Activated CD8-positive, alpha-beta T cell treated with anti-CD3 and anti-CD28 coated beads, Interleukin-2, amount 10 ng/mL, durations not matched to agents 7 days and 5 days (primary cell): ENCODE data around the gene MOGAT2. TPM values are rescaled to one million over a fixed set of nuclear protein-coding genes. Genes with fewer than 3 reads are reported as not detected.

Experiments used
- ATAC-seq: fragments of 150-1000 bp; cut with Tn5 transposase; one replicate; pipeline ENCODE4 v1.10.0; 2021; ENCODE audit warnings: moderate library complexity
- CTCF ChIA-PET: fragments of 350-600 bp; sonication (Branson Sonifier 250); formaldehyde crosslinking; loops from one replicate; lab custom pipeline; 2021; ENCODE audit warnings: antibody characterized with exemption; lab: Charles Lee
- POLR2A ChIA-PET: fragments of 350-600 bp; sonication (Branson Sonifier 250); formaldehyde crosslinking; loops from one replicate; lab custom pipeline; 2021; ENCODE audit warnings: antibody characterized with exemption; lab: Charles Lee
- DNase-seq: peaks from one replicate; pipeline ENCODE4 v3.0.0-alpha.2; 2020
- H3K27ac Mint-ChIP-seq: one replicate; pipeline ENCODE4 v1.8.0; 2021; ENCODE audit warnings: mild to moderate bottlenecking, mixed read lengths
- H3K27me3 Mint-ChIP-seq: one replicate; pipeline ENCODE4 v1.8.0; 2021; ENCODE audit warnings: low read depth, mixed read lengths
- H3K36me3 Mint-ChIP-seq: one replicate; pipeline ENCODE4 v1.8.0; 2021; ENCODE audit warnings: low read depth, mixed read lengths
- H3K4me1 Mint-ChIP-seq: one replicate; pipeline ENCODE4 v1.8.0; 2021; ENCODE audit warnings: low read depth, mixed read lengths
- H3K4me3 Mint-ChIP-seq: one replicate; pipeline ENCODE4 v1.8.0; 2021; ENCODE audit warnings: mild to moderate bottlenecking, mixed read lengths
- H3K9me3 Mint-ChIP-seq: one replicate; pipeline ENCODE4 v1.8.0; 2022; ENCODE audit warnings: mixed read lengths; ENCODE audit not compliant: insufficient read depth
- total RNA-seq, 2 experiments: library from RNA; stranded (reverse); gene quantifications; one replicate each; pipeline ENCODE4 v1.2.3, GENCODE V29; 2021

The MOGAT2 gene
- total RNA-seq, 2 experiments from 2014 or later, result not detected

DNA sequence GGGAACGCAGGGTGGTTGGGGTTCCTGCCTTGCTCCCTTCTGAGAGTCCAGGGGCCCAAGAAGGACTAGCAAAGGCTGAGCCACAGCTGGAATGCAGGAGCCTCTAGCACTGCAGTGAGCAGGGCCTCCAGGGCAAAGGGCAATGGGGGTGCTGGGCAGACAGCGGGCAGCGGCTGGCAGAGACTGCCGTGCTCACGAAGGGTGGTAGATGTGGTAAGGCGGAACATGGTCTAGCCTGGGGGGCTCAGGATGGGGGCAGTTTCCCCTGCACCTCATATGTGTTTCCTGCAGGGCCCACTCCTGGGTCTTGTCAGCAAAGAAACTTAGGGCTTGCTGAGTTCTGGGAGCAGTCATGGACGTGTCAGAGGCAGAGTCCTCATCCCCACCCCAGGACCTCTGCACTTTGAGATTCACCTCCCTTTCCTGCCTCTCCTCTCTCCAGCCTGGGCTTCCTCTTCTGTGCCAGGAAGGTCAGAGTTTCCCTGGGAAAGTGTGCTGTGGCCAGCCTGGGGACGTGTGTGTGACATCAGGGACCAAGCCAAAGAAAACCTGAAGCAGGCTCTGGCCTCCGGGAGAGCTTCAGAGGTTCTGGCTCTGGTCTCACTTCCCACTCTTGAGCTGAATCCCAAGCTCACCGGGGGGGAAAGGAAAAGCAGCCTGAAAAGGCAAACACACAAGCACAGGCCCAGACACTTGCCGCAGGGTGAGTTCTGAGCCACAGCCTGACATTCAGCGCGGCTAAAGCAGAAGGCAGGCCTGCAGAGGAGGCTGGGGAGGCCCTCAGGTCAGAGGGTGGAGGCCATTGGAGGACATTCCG is 4.4 kb downstream of the MOGAT2 start:
- ChIA-PET POLR2A (no interaction called here), CTCF (interaction anchor here (0.6 to 1.9 kb wide), 5 partner anchors 8 to 430 kb away, joined by 3 to 7 read pairs (median 4); no protein-coding TSS in a partner anchor)
- no peaks in the 10 kb centered on the region for H3K9me3 Mint-ChIP-seq
- peaks cover 3% of the 10 kb centered on the region for H3K27me3 Mint-ChIP-seq
- no peak overlapping the region for H3K4me3 Mint-ChIP-seq
- no peak for ATAC-seq
- peaks cover 2% of the 10 kb centered on the region for H3K4me1 Mint-ChIP-seq
- H3K36me3 Mint-ChIP-seq, result no peaks in the 10 kb centered on the region
- no peak for DNase-seq
- H3K27ac Mint-ChIP-seq, result no peak overlapping the region

DNA sequence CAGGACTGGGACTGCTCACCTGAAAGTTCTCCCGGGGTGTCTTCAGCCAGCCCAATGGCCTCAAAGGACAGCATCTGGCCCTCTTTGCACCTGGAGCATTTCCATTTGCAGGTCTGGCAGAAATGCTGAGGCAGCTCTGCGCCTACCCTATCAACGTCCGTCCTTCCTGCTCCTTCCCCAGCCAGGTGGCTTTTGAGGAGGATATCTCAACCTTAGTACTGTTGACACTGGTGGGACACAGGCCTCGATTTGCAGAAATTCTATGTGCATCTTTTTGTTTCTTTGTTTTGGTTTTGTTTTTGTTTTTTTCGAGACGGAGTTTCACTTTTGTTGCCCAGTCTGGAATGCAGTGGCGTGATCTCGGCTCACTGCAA is 5.0 kb downstream of the MOGAT2 start:
- H3K4me3 Mint-ChIP-seq, result no peak overlapping the region
- no peaks in the 10 kb centered on the region for H3K9me3 Mint-ChIP-seq
- no peak for DNase-seq
- no peaks in the 10 kb centered on the region for H3K36me3 Mint-ChIP-seq
- peaks cover 2% of the 10 kb centered on the region for H3K4me1 Mint-ChIP-seq
- H3K27ac Mint-ChIP-seq, result no peak overlapping the region
- H3K27me3 Mint-ChIP-seq, result no peaks in the 10 kb centered on the region
- no peak for ATAC-seq
- ChIA-PET CTCF (interaction anchor here (0.8 to 1.9 kb wide), 7 partner anchors 8 to 158 kb away, joined by 3 to 8 read pairs (median 4); no protein-coding TSS in a partner anchor), POLR2A (no interaction called here)

DNA sequence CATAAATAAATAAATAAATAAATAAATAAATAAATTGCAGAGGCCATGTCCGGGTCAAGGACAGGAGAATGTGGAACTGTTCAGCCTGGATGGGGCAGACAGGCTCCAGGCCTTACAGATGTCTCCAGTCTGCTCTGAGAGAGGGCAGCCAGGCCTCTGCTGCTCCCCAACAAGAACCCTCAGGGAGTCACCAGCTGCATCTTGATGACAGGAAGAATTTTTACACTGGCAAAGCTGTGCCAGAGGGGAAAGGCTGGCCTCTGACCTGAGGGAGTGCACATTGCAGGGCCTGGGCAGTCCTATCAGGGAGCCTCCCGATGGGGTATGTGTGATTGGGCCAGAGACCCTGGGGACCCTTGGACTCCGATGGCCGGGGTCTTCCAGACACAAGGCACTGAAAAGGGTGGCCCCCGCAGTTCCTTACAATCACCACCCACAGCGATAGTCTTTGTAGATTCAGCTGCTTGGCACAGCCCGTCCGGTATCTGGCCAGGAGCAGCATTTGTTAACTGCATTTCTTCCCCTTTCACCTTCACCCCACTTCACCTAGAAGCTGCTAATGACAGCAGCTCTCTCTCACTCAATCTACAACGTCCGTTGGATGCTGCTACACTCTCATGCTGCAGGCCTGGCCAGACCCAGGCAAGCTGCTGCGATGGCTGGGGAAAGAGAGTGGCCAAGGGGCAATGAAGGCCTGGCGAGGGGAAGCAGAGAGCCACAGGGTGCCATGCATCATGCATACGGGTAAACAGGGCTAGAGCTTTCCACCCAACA is 8.1 kb downstream of the MOGAT2 start:
- DNase-seq, result no peak
- H3K4me3 Mint-ChIP-seq, result no peak overlapping the region
- CTCF ChIA-PET, result interaction anchor here (1.3 kb wide), 1 partner anchor 142 kb away, joined by 5 read pairs; no protein-coding TSS in a partner anchor
- POLR2A ChIA-PET, result interaction anchor here (0.6 kb wide), 1 partner anchor 468 kb away, joined by 3 read pairs; no protein-coding TSS in a partner anchor
- ATAC-seq, result no peak
- no peak overlapping the region for H3K27ac Mint-ChIP-seq
- H3K9me3 Mint-ChIP-seq, result no peaks in the 10 kb centered on the region
- H3K27me3 Mint-ChIP-seq, result no peaks in the 10 kb centered on the region
- H3K4me1 Mint-ChIP-seq, result peaks cover 2% of the 10 kb centered on the region
- no peaks in the 10 kb centered on the region for H3K36me3 Mint-ChIP-seq

DNA sequence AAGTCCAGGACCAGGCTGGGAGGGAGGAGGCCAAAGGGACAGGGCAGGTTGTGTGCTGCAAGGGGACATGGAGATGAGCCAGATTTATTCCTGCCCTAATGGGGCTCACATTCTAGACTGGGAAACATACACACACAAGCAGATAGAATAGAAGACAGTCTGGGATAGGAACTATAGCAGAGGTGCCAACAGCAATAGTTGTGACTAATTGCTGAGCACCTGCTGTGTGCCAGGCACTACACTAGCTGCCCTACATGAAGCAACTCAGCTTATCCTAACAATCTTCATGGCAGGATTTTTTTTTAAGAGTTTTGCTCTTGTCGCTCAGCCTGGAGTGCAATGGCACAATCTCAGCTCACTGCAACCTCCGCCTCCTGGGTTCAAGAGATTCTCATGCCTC is 11.4 kb downstream of the MOGAT2 start:
- Mint-ChIP-seq H3K27me3 (no peaks in the 10 kb centered on the region), H3K4me3 (no peak overlapping the region), H3K27ac (no peak overlapping the region), H3K9me3 (no peaks in the 10 kb centered on the region), H3K4me1 (no peaks in the 10 kb centered on the region), H3K36me3 (no peaks in the 10 kb centered on the region)
- ATAC-seq (no peak), DNase-seq (no peak)
- CTCF ChIA-PET, result no interaction called here
- POLR2A ChIA-PET, result no interaction called here

DNA sequence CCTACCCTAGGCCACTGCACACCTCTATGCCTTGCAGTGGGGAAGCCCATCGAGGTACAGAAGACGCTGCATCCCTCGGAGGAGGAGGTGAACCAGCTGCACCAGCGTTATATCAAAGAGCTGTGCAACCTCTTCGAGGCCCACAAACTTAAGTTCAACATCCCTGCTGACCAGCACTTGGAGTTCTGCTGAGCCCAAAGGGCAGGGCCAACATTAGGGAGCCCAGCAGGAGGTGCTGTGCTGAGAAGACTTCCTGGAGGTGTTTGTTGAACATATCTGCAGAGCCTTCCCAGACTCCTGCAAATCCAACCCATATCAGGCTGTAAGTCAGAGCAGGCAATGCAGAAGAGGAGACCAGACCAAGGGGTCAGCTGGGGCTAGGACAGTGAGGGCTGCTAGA is 13.5 kb downstream of the MOGAT2 start:
- CTCF ChIA-PET, result no interaction called here
- H3K27ac Mint-ChIP-seq, result no peak overlapping the region
- no peak for DNase-seq
- POLR2A ChIA-PET, result no interaction called here
- H3K4me3 Mint-ChIP-seq, result no peak overlapping the region
- ATAC-seq, result no peak
- no peaks in the 10 kb centered on the region for H3K36me3 Mint-ChIP-seq
- H3K9me3 Mint-ChIP-seq, result no peaks in the 10 kb centered on the region
- no peaks in the 10 kb centered on the region for H3K27me3 Mint-ChIP-seq
- H3K4me1 Mint-ChIP-seq, result no peaks in the 10 kb centered on the region

DNA sequence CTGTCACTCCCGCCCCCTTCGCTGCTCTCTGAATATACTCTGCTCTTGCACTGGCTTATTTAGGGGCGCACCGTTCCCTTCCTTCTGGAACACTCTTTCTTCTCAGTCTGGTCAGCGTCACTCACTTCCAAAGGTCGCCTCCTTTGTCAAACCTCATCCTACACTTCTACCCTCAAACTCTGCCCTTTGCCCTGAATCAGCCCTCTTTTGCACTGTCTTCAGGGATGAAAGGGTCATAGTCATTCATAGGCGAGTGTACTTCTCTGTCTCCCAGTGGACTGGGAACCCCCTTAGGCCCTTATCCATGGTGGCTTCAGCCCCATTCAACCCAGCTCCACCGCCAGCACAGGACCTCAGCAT is 15.4 kb downstream of the MOGAT2 start:
- no peaks in the 10 kb centered on the region for H3K36me3 Mint-ChIP-seq
- no peak overlapping the region for H3K4me3 Mint-ChIP-seq
- ChIA-PET POLR2A (no interaction called here), CTCF (no interaction called here)
- ATAC-seq (no peak), DNase-seq (no peak)
- no peaks in the 10 kb centered on the region for H3K4me1 Mint-ChIP-seq
- H3K27me3 Mint-ChIP-seq, result peaks cover 2% of the 10 kb centered on the region
- H3K27ac Mint-ChIP-seq, result no peak overlapping the region
- no peaks in the 10 kb centered on the region for H3K9me3 Mint-ChIP-seq

DNA sequence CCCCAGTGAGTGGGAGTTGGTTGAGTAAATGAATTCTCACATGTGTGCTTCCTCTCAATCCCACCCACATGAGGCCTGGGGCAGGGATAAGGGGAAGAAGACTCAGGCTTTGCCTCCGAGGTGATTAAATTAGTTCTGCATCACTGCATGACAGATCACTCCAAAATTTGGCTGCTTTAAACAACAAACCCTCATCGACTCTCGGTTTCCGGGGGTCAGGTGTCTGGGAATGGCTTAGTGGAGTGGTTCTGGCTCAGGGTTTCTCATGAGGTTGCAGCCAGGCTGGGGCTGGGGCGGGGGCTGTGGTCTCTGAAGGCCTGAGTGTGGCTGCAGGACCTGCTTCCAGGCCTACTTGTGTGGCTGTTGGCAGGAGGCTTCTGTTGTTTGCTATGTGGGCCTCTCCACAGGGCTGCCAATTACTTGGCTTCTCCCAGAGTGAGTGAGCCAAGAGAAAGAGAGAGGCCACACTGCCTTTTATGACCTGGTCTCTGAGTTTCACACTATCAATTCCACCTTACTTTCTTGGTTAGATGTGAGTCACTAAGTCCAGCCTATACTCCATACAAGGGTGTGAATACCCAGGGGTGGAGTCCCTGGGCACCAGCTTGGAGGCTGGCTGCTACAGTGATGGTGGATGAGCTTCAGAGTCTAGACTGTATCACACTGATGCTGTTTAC is 15.9 kb downstream of the MOGAT2 start:
- no peaks in the 10 kb centered on the region for H3K36me3 Mint-ChIP-seq
- no peak overlapping the region for H3K4me3 Mint-ChIP-seq
- ChIA-PET POLR2A (no interaction called here), CTCF (interaction anchor here (1.1 to 2.0 kb wide), 2 partner anchors 11 to 28 kb away, joined by 3 to 7 read pairs; no protein-coding TSS in a partner anchor)
- no peaks in the 10 kb centered on the region for H3K9me3 Mint-ChIP-seq
- H3K4me1 Mint-ChIP-seq, result no peaks in the 10 kb centered on the region
- no peak for ATAC-seq
- no peak overlapping the region for H3K27ac Mint-ChIP-seq
- H3K27me3 Mint-ChIP-seq, result peaks cover 2% of the 10 kb centered on the region
- DNase-seq, result no peak

DNA sequence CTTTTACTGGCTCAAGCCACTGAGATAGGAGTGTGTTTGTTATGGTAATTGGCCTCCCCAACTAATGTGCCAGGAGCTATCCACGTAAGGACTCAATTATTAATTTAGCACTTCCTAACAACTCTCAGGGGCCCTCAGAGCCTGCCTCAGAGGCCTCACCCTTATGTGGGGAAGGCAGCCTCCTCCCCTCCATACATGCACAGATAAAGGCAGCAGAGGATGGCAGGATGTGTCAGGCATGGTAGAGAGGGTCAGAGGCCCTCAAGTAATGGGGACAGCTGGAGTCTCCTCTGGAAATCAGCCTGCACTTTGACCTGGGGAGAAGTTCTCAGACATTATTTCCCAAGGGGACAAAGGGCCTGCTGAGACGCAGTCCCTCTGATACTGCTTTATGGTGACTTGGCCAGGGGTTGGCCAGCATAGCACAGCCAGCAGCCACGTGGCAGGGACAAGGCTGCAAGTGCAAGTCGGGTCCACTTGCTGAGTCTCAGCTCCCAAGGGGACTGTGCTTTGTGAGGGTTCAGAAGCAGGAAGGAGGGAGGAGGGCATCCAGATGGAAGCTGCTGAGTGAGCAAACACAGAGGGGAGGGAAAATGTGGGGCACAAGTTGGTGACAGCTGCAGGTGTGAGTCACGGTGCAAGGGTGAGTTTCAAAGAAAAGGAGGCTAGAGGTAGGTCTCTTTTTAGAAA is 17.0 kb downstream of the MOGAT2 start:
- ChIA-PET POLR2A (interaction anchor here (0.6 kb wide), 1 partner anchor 60 kb away, joined by 3 read pairs; no protein-coding TSS in a partner anchor), CTCF (interaction anchor here (1.1 to 2.0 kb wide), 2 partner anchors 12 to 29 kb away, joined by 3 to 7 read pairs; no protein-coding TSS in a partner anchor)
- no peaks in the 10 kb centered on the region for H3K36me3 Mint-ChIP-seq
- H3K27ac Mint-ChIP-seq, result no peak overlapping the region
- H3K4me1 Mint-ChIP-seq, result no peaks in the 10 kb centered on the region
- no peak overlapping the region for H3K4me3 Mint-ChIP-seq
- H3K27me3 Mint-ChIP-seq, result peaks cover 6% of the 10 kb centered on the region
- ATAC-seq (no peak), DNase-seq (no peak)
- H3K9me3 Mint-ChIP-seq, result no peaks in the 10 kb centered on the region

DNA sequence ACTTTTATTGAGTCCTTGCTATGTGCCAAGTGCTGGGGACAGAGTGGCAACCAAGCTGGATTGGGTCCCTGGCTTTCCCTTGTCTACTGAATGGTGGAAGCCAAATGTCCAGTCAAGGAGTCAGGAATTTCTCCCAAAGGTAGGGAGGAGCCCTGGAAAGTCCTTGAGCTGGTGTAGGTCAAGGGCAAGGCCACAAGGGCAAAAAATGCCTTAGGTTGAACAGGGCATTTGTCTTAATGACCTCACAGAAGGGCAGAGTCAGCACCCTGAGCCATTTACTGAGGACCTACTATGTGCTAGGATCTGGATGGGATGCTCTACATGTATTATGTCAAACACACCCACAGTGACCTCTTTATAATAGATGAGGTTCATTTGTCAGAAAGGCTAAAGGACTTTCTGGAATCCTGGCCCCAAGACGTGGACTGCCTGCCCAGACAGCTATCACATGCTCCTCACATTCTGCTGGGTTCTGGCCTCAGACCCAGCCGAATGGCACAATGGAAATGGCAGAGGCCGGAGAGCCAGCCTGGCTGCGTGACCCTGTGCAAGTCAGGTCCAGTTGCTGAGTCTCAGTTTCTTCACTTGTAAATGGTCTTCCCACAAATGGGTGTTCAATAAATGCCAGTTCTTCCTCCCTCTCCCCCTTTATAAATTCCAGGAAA is 17.7 kb downstream of the MOGAT2 start:
- Mint-ChIP-seq H3K4me1 (no peaks in the 10 kb centered on the region), H3K9me3 (no peaks in the 10 kb centered on the region), H3K27ac (no peak overlapping the region), H3K4me3 (no peak overlapping the region), H3K36me3 (no peaks in the 10 kb centered on the region), H3K27me3 (peaks cover 9% of the 10 kb centered on the region)
- DNase-seq (no peak), ATAC-seq (no peak)
- POLR2A ChIA-PET, result interaction anchor here (0.6 kb wide), 1 partner anchor 61 kb away, joined by 3 read pairs; no protein-coding TSS in a partner anchor
- CTCF ChIA-PET, result interaction anchor here (2.0 kb wide), 1 partner anchor 12 kb away, joined by 7 read pairs; no protein-coding TSS in a partner anchor

DNA sequence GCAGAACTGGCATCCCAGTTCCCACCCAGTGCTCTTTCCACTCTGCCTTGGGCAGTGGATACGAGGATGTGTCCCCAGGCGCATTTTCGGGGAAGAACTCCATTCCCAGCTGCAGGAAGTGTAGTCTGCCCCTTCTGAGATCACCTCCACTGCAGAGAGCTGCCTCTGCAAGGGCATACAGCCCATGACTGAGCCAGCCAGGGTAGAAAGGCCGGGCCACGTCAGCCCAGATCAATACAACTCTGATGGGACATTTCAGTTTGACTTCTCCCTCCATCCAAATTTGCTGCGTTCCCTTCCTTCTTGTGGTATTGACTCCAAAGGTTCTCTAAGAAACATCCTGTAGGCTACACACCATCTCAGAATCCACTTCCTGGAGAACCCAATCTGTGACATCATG is 19.7 kb downstream of the MOGAT2 start:
- no peaks in the 10 kb centered on the region for H3K4me1 Mint-ChIP-seq
- CTCF ChIA-PET, result no interaction called here

DNA sequence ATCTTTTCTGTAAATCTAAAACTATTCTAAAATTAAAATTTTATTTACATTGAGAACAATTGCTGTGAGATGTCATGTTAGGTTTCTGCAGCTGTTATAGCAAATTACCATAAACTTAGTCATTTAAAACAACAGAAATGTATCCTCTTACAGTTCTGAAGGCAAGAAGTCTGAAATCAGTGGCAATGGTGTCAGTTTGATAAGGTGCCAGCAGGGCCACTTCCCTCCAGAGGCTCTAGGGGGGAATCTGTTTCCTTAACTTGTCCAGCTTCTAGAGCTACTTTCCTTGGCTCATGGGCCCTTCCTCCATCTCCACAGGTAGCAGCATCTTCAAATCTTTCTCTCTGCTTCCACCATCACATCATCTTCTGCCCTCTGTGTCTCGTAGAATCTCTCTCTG is 23.0 kb downstream of the MOGAT2 start:
- DNase-seq (no peak), ATAC-seq (no peak)
- no peak overlapping the region for H3K27ac Mint-ChIP-seq
- no peaks in the 10 kb centered on the region for H3K4me1 Mint-ChIP-seq
- H3K27me3 Mint-ChIP-seq, result peaks cover 31% of the 10 kb centered on the region
- CTCF ChIA-PET, result no interaction called here
- H3K9me3 Mint-ChIP-seq, result no peaks in the 10 kb centered on the region
- no peak overlapping the region for H3K4me3 Mint-ChIP-seq
- H3K36me3 Mint-ChIP-seq, result no peaks in the 10 kb centered on the region
- POLR2A ChIA-PET, result no interaction called here

More for the DNA sequence above, 19.7 kb downstream of the MOGAT2 start:
- Mint-ChIP-seq H3K27me3 (peaks cover 17% of the 10 kb centered on the region), H3K36me3 (no peaks in the 10 kb centered on the region), H3K4me3 (no peak overlapping the region), H3K9me3 (no peaks in the 10 kb centered on the region), H3K27ac (no peak overlapping the region)
- ATAC-seq (no peak), DNase-seq (no peak)
- POLR2A ChIA-PET, result no interaction called here
